Measurements from ENCODE around the gene FAM168A. TPM values are rescaled to one million over a fixed set of nuclear protein-coding genes. Genes with fewer than 3 reads are reported as not detected.
A peak's percentile ranks its signal among the peaks of the same experiment; 100 is the strongest.

The FAM168A gene
- total RNA-seq, 1 donor = 28.2 TPM

- H3K4me3 ChIP-seq (ENCODE audit: insufficient read depth, low read length) = no peak overlapping the region
- no peak overlapping the region for H3K4me2 ChIP-seq (ENCODE audit: insufficient read depth, low read length)
- TF ChIP-seq CTCF (IDR thresholded peaks at IDR 0.05; ENCODE audit: extremely low read depth, low read depth, low read length) = no peak
- DNase-seq (ENCODE audit: insufficient read length, low spot score, missing footprints) = no peak
- H3K4me1 ChIP-seq (ENCODE audit: insufficient read depth, low read length) = no peaks in the 10 kb centered on the region
- no peaks in the 10 kb centered on the region for H3K36me3 ChIP-seq (ENCODE audit: insufficient read depth, low read length)
- no peaks in the 10 kb centered on the region for H3K79me2 ChIP-seq (ENCODE audit: insufficient read depth, low read length)
- peaks cover 12% of the 10 kb centered on the region for H3K27me3 ChIP-seq (ENCODE audit: insufficient read depth, low read length)
- H3K27ac ChIP-seq (ENCODE audit: low read depth, low read length) = no peak overlapping the region
- no peaks in the 10 kb centered on the region for H4K20me1 ChIP-seq (ENCODE audit: insufficient read depth, low read length)
- peak overlapping the region; percentile 47 for H2AFZ ChIP-seq (ENCODE audit: low read length)
- H3K9me3 ChIP-seq (ENCODE audit: low read depth, low read length) = no peaks in the 10 kb centered on the region
These were observed 47.4 kb upstream of the FAM168A start for GRCh38 chr11:73645121-73645969.

GRCh38 chr11:73641668-73642067 lies 43.8 kb upstream of the FAM168A start:
- Histone ChIP-seq H3K4me3 (ENCODE audit: insufficient read depth, low read length) (no peak overlapping the region), H3K79me2 (ENCODE audit: insufficient read depth, low read length) (no peaks in the 10 kb centered on the region), H3K9me3 (ENCODE audit: low read depth, low read length) (no peaks in the 10 kb centered on the region), H3K36me3 (ENCODE audit: insufficient read depth, low read length) (no peaks in the 10 kb centered on the region), H4K20me1 (ENCODE audit: insufficient read depth, low read length) (no peaks in the 10 kb centered on the region), H2AFZ (ENCODE audit: low read length) (no peak overlapping the region), H3K27ac (ENCODE audit: low read depth, low read length) (no peak overlapping the region), H3K4me2 (ENCODE audit: insufficient read depth, low read length) (no peak overlapping the region), H3K27me3 (ENCODE audit: insufficient read depth, low read length) (peaks cover 9% of the 10 kb centered on the region), H3K4me1 (ENCODE audit: insufficient read depth, low read length) (no peaks in the 10 kb centered on the region)
- no peak for TF ChIP-seq CTCF (IDR thresholded peaks at IDR 0.05; ENCODE audit: extremely low read depth, low read depth, low read length)
- no peak for DNase-seq (ENCODE audit: insufficient read length, low spot score, missing footprints)

- Histone ChIP-seq H4K20me1 (ENCODE audit: insufficient read depth, low read length) (no peaks in the 10 kb centered on the region), H3K27me3 (ENCODE audit: insufficient read depth, low read length) (peaks cover 6% of the 10 kb centered on the region), H3K4me1 (ENCODE audit: insufficient read depth, low read length) (no peaks in the 10 kb centered on the region), H3K36me3 (ENCODE audit: insufficient read depth, low read length) (no peaks in the 10 kb centered on the region), H3K4me2 (ENCODE audit: insufficient read depth, low read length) (no peak overlapping the region), H3K79me2 (ENCODE audit: insufficient read depth, low read length) (no peaks in the 10 kb centered on the region), H3K9me3 (ENCODE audit: low read depth, low read length) (no peaks in the 10 kb centered on the region), H2AFZ (ENCODE audit: low read length) (no peak overlapping the region), H3K4me3 (ENCODE audit: insufficient read depth, low read length) (no peak overlapping the region), H3K27ac (ENCODE audit: low read depth, low read length) (no peak overlapping the region)
- no peak for TF ChIP-seq CTCF (IDR thresholded peaks at IDR 0.05; ENCODE audit: extremely low read depth, low read depth, low read length)
- DNase-seq (ENCODE audit: insufficient read length, low spot score, missing footprints) = no peak
These were observed 42.7 kb upstream of the FAM168A start for GRCh38 chr11:73640592-73640991.

- no peaks in the 10 kb centered on the region for H3K36me3 ChIP-seq (ENCODE audit: insufficient read depth, low read length)
- H3K9me3 ChIP-seq (ENCODE audit: low read depth, low read length) = no peaks in the 10 kb centered on the region
- H3K4me3 ChIP-seq (ENCODE audit: insufficient read depth, low read length) = no peak overlapping the region
- no peak overlapping the region for H3K27ac ChIP-seq (ENCODE audit: low read depth, low read length)
- no peaks in the 10 kb centered on the region for H3K4me1 ChIP-seq (ENCODE audit: insufficient read depth, low read length)
- no peak overlapping the region for H2AFZ ChIP-seq (ENCODE audit: low read length)
- no peaks in the 10 kb centered on the region for H3K79me2 ChIP-seq (ENCODE audit: insufficient read depth, low read length)
- no peaks in the 10 kb centered on the region for H4K20me1 ChIP-seq (ENCODE audit: insufficient read depth, low read length)
- no peak for TF ChIP-seq CTCF (IDR thresholded peaks at IDR 0.05; ENCODE audit: extremely low read depth, low read depth, low read length)
- peak; percentile 0 for DNase-seq (ENCODE audit: insufficient read length, low spot score, missing footprints)
- H3K27me3 ChIP-seq (ENCODE audit: insufficient read depth, low read length) = peaks cover 6% of the 10 kb centered on the region
- no peak overlapping the region for H3K4me2 ChIP-seq (ENCODE audit: insufficient read depth, low read length)
These were observed 39.1 kb upstream of the FAM168A start for GRCh38 chr11:73637012-73637411.

All from osteoblast (primary cell).